Adrenal gland (tissue), 5 donors: Measurements from ENCODE around the gene LRPAP1.

Experiments
- CTCF ChIP-seq, 6 experiments: fragments of 450-650 bp in 4 of 6; fragments of 200-600 bp in 2 of 6; sonication (generic) in 1 of 6; IDR thresholded peaks; 1 replicate in 5 of 6; 2 replicates in 1 of 6; pipeline versions ENCODE4 v1.5.1 to v1.8.0; 2016 to 2021; ENCODE audit warnings: antibody characterized with exemption in 6 of 6, mild to moderate bottlenecking in 2 of 6, moderate library complexity in 1 of 6
- POLR2A ChIP-seq, 2 donors: fragments of 450-650 bp; IDR thresholded peaks; one replicate each; pipeline ENCODE4 v1.6.1; 2017; ENCODE audit warnings: antibody characterized with exemption in 2 of 2, mild to moderate bottlenecking in 2 of 2, moderate library complexity in 1 of 2
- donor health status: DM: no; HTN: no; CAD: no.

- TF ChIP-seq POLR2A (IDR thresholded peaks at IDR 0.05): no peak
- TF ChIP-seq CTCF (IDR thresholded peaks at IDR 0.05): no peak
These were observed 54.3 kb downstream of the LRPAP1 start for GRCh38 chr4:3477750-3478430.
